Inflammatory macrophage treated with lipopolysaccharide for 1 hour (primary cell): ENCODE measurements around the gene UPK1A.
"Not testable (repeated sequence)": the region's sequence is repeated elsewhere in the genome, so short reads cannot be mapped to it uniquely, and the experiment has no call there.

Experiments
- DNase-seq, 2 donors: peaks; one replicate each; pipeline ENCODE4 v3.0.0-alpha.2; 2020 to 2022

The UPK1A gene

DNA sequence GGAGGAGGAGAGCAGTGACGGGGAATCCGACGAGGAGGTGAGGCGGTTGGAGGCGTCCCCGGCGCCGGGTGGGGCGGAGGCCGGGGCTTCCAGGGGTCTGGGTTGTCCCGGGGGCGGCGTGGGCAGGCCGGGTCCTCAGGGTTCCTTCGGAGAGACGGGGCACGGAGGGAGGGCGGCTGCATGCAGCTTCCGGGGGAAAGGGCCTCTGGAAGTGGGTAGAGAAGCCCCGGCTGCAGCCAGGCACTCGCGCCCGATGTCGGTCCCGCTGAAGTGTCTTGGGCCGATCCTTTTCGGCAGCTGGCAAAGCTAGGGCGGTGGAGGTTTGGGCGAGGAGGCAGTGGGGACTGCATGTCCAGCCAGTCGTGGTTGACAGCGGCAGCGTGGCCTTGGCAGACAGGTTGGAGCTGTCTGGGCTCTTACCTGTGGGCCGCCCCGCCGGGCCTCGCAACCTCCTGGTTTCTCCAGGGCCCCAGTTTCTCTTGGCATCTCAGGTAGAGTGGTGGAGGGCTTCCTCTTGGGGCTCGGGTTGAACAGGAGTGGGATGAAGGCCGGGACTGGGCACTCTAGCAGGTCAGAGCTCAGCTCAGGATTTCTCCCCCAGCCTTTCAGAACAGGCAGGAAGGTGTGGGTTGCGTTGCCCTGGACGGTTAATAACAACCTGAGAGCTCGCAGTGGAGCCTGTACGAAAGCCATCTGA lies 52.2 kb downstream of the UPK1A start:
- DNase-seq = no peak

DNA sequence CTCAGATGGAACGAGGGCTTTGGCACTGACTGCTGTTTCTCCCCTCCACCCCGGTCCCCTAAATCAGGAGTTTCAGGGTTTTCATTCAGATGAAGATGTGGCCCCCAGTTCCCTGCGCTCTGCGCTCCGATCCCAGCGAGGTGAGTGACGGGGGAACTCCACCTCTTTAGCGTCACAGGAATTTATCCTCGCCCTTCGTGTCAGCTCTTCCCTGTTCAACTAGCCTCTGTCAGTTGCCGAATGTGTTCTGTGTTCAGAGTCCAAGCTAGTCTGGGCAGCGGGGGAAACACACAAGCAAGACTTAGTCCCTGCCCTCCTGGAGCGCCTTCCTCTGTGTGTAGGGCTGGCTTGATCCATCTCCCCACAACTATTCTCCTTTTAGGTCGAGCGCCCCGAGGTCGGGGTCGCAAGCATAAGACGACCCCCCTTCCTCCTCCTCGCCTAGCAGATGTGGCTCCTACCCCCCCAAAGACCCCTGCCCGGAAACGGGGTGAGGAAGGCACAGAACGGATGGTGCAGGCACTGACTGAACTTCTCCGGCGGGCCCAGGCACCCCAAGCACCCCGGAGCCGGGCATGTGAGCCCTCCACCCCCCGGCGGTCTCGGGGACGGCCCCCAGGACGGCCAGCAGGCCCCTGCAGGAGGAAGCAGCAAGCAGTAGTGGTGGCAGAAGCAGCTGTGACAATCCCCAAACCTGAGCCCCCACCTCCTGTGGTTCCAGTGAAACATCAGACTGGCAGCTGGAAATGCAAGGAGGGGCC lies 53.3 kb downstream of the UPK1A start:
- DNase-seq = no peak

DNA sequence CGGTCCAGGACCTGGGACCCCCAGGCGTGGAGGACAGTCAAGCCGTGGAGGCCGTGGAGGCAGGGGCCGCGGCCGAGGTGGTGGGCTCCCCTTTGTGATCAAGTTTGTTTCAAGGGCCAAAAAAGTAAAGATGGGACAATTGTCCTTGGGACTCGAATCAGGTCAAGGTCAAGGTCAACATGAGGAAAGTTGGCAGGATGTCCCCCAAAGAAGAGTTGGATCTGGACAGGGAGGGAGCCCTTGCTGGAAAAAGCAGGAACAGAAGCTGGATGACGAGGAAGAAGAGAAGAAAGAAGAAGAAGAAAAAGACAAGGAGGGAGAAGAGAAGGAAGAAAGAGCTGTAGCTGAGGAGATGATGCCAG lies 53.8 kb downstream of the UPK1A start:
- no peak for DNase-seq

DNA sequence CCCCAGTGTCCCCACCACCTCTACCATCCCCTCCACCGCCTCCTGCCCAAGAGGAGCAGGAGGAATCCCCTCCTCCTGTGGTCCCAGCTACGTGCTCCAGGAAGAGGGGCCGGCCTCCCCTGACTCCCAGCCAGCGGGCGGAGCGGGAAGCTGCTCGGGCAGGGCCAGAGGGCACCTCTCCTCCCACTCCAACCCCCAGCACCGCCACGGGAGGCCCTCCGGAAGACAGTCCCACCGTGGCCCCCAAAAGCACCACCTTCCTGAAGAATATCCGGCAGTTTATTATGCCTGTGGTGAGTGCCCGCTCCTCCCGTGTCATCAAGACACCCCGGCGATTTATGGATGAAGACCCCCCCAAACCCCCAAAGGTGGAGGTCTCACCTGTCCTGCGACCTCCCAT lies 54.3 kb downstream of the UPK1A start:
- DNase-seq = no peak

- no peak for DNase-seq
These were observed 55.1 kb downstream of the UPK1A start for GRCh38 chr19:35721374-35721773.

- DNase-seq = no peak
These were observed 56.1 kb downstream of the UPK1A start for GRCh38 chr19:35722461-35722860.

DNA sequence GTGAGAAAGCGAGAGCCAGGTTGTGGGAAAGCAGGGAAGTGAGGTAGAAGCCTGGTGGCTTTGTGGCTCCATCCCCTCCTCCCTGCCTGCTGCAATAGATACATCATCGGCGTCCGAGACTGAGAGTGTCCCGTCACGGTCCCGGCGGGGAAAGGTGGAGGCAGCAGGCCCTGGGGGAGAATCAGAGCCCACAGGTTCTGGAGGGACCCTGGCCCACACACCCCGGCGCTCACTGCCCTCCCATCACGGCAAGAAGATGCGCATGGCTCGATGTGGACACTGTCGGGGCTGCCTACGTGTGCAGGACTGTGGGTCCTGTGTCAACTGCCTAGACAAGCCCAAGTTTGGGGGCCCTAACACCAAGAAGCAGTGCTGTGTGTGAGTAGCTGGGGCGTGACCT lies 56.6 kb downstream of the UPK1A start:
- DNase-seq = no peak

DNA sequence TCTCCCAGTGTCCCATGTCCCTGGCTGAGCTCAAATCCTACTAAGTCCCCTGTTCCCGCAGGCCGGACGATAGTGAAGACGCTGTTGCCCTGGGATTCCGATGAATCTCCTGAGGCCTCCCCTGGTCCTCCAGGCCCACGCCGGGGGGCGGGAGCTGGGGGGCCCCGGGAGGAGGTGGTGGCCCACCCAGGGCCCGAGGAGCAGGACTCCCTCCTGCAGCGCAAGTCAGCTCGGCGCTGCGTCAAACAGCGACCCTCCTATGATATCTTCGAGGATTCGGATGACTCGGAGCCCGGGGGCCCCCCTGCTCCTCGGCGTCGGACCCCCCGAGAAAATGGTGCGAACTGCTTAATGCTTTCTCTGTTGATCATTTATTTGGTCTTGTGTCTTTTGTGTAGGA lies 57.4 kb downstream of the UPK1A start:
- DNase-seq = no peak

DNA sequence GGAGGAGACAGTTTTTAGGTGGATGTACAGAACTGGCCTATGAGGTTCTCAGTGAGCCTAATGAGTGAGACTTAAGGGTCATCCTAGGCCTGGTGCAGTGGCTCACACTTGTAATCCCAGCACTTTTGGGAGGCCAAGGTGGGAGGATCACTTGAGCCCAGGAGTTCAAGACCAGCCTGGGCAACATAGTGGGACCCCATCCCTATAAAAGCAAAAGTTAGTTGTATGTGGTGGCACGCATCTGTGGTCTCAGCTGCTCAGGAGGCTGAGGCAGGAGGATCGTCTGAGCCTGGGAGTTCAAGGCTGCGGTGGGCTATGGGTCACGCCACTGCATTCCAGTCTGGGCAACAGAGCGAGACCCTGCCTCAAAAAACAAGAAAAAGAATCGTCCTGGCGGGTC lies 57.8 kb downstream of the UPK1A start:
- not testable (repeated sequence) for DNase-seq

DNA sequence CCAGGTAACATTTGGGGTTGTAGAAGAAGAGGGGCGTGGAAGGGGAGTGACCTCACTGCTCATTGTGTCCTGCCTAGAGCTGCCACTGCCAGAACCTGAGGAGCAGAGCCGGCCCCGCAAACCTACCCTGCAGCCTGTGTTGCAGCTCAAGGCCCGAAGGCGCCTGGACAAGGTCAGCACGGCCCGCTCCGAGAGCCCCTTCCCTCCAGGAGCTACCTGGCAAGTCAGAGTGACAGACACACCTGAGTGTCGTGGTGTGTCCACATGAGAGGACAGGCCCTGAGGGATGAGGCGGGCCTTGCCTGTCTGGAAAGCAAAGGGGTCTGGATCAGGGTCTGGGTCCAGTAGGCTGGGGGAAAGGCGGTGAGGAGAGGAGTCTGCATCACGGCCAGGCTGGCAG lies 58.2 kb downstream of the UPK1A start:
- DNase-seq = no peak

DNA sequence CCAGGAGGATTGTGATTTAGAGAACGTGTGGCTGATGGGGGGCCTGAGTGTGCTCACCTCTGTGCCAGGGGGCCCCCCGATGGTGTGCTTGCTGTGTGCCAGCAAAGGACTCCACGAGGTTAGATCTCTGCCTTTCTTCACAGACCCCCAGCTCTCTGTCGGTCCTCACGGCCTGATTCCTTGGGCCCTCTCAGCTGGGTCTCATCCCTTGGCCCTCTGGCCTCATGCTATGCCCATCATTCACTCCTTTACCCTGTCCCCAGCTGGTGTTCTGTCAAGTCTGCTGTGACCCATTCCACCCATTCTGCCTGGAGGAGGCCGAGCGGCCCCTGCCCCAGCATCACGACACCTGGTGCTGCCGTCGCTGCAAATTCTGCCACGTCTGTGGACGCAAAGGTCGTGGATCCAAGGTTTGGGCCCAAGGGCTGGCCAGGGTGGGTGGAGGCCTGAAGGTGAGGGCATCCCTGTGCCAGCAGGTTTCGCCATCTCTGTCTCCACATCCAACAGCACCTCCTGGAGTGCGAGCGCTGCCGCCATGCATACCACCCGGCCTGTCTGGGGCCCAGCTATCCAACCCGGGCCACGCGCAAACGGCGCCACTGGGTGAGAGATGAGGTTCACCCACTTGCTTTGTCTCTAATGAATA lies 59.0 kb downstream of the UPK1A start:
- DNase-seq = no peak

GRCh38 chr19:35727053-35727955 lies 61.0 kb downstream of the UPK1A start:
- DNase-seq = no peak
